ENCODE measurements around the gene KASH5.

- TF ChIP-seq CTCF (IDR thresholded peaks at IDR 0.05) (no peak), POLR2A (IDR thresholded peaks at IDR 0.05) (no peak)
Measured at GRCh38 chr19:49430172-49430677, 42.2 kb downstream of the KASH5 start.

Data from testis (tissue), 2 donors.